Liver (tissue), 9 donors: ENCODE measurements around the gene PHGDH. TPM values are rescaled to one million over a fixed set of nuclear protein-coding genes. Genes with fewer than 3 reads are reported as not detected.

ENCODE experiments used
- DNase-seq: peaks from one replicate; pipeline ENCODE4 v3.0.0-alpha.2; 2017; ENCODE audit warnings: low spot score
- H3K27ac ChIP-seq, 2 donors: one replicate each; pipeline ENCODE4 v1.7.0; 2013; ENCODE audit warnings: inconsistent platforms in 2 of 2, low read length in 2 of 2, control low read depth in 1 of 2, low read depth in 1 of 2, mild to moderate bottlenecking in 1 of 2
- H3K27me3 ChIP-seq, 4 donors: one replicate each; pipeline versions ENCODE4 v1.6.1 to v1.7.0; 2013; ENCODE audit warnings: low read length in 3 of 4, inconsistent platforms in 1 of 4, mild to moderate bottlenecking in 1 of 4, moderate library complexity in 1 of 4; ENCODE audit not compliant: control insufficient read depth in 4 of 4, insufficient read depth in 4 of 4
- H3K36me3 ChIP-seq, 4 donors: one replicate each; pipeline versions ENCODE4 v1.6.1 to v1.7.0; 2013; ENCODE audit warnings: low read length in 3 of 4, mild to moderate bottlenecking in 3 of 4, low read depth in 1 of 4, moderate library complexity in 1 of 4; ENCODE audit not compliant: control insufficient read depth in 4 of 4, insufficient read depth in 3 of 4
- H3K4me1 ChIP-seq, 4 donors: one replicate each; pipeline versions ENCODE4 v1.6.1 to v1.7.0; 2013; ENCODE audit warnings: low read length in 3 of 4, mild to moderate bottlenecking in 3 of 4, moderate library complexity in 1 of 4; ENCODE audit not compliant: control insufficient read depth in 4 of 4, insufficient read depth in 4 of 4
- H3K4me3 ChIP-seq, 3 donors: one replicate each; pipeline versions ENCODE4 v1.6.1 to v1.7.0; 2013; ENCODE audit warnings: low read length in 3 of 3, control low read depth in 1 of 3, low read depth in 1 of 3, mild to moderate bottlenecking in 1 of 3
- H3K9ac ChIP-seq, 2 donors: one replicate each; pipeline ENCODE4 v1.7.0; 2013; ENCODE audit warnings: low read length in 2 of 2, mild to moderate bottlenecking in 2 of 2, moderate library complexity in 2 of 2, control low read depth in 1 of 2, low read depth in 1 of 2
- H3K9me3 ChIP-seq, 4 donors: one replicate each; pipeline versions ENCODE4 v1.6.1 to v1.7.0; 2013; ENCODE audit warnings: low read length in 3 of 4; ENCODE audit not compliant: control insufficient read depth in 4 of 4
- EGR1 ChIP-seq, 2 donors: IDR thresholded peaks; 2 replicates each; pipeline ENCODE4 v1.6.1; 2016 to 2018; ENCODE audit warnings: antibody characterized with exemption in 2 of 2, low read depth in 2 of 2
- FOXA1 ChIP-seq: IDR thresholded peaks from 2 replicates; pipeline ENCODE4 v1.6.1; 2016; ENCODE audit warnings: antibody characterized with exemption
- GABPA ChIP-seq, 2 donors: IDR thresholded peaks in 1 of 2; conservative IDR thresholded peaks in 1 of 2; 2 replicates each; pipeline ENCODE4 v1.6.1; 2016; ENCODE audit warnings: antibody characterized with exemption in 2 of 2, mild to moderate bottlenecking in 1 of 2, moderate library complexity in 1 of 2
- HNF4A ChIP-seq, 2 donors: conservative IDR thresholded peaks; 2 replicates each; pipeline ENCODE4 v1.6.1; 2016; ENCODE audit warnings: antibody characterized with exemption in 2 of 2, mild to moderate bottlenecking in 2 of 2
- HNF4G ChIP-seq: IDR thresholded peaks from 2 replicates; pipeline ENCODE4 v1.6.1; 2016; ENCODE audit warnings: antibody characterized with exemption
- RAD21 ChIP-seq, 2 donors: IDR thresholded peaks; 2 replicates each; pipeline ENCODE4 v1.6.1; 2016; ENCODE audit warnings: antibody characterized with exemption in 2 of 2, mild to moderate bottlenecking in 2 of 2
- RXRA ChIP-seq, 2 donors: IDR thresholded peaks; 2 replicates each; pipeline ENCODE4 v1.6.1; 2017 to 2018; ENCODE audit warnings: antibody characterized with exemption in 2 of 2, mild to moderate bottlenecking in 1 of 2
- TAF1 ChIP-seq: conservative IDR thresholded peaks from 2 replicates; pipeline ENCODE4 v1.6.1; 2016; ENCODE audit warnings: antibody characterized with exemption, mild to moderate bottlenecking
- YY1 ChIP-seq: IDR thresholded peaks from 2 replicates; pipeline ENCODE4 v1.6.1; 2016; ENCODE audit warnings: antibody characterized with exemption, mild to moderate bottlenecking
- WGBS: extraction: QIAGEN DNeasy Blood & Tissue Kit; methylation state at CpG from one replicate; pipeline ENCODE4 v1.1.7; 2013; 5-methylcytosine and 5-hydroxymethylcytosine counted together
- polyA plus RNA-seq, 2 donors: library from polyadenylated mRNA; stranded (reverse) in 1 of 2; unstranded in 1 of 2; fragments of 200-250 nt in 1 of 2; fragments of >200 nt in 1 of 2; fragmentation: Nextera tagmentation in 1 of 2; extraction: Ambion mirVana in 1 of 2; gene quantifications; one replicate each; pipeline versions ENCODE4 v1.2.1 to v1.2.3, GENCODE V29; 2013 to 2015
- total RNA-seq, 2 donors: library from RNA; depleted of rRNA; stranded (reverse); fragments of >200 nt; gene quantifications; one replicate each; pipeline ENCODE4 v1.2.3, GENCODE V29; 2014
- TF ChIP-seq, protein P1 (sequence below): IDR thresholded peaks from 2 replicates; pipeline ENCODE4 v1.6.1; 2016; ENCODE audit warnings: antibody characterized with exemption
- TF ChIP-seq, protein P2 (sequence below): IDR thresholded peaks from 2 replicates; pipeline ENCODE4 v1.6.1; 2016; ENCODE audit warnings: antibody characterized with exemption
- TF ChIP-seq, protein P3 (sequence below): IDR thresholded peaks from 2 replicates; pipeline ENCODE4 v1.6.1; 2016; ENCODE audit warnings: antibody characterized with exemption
- donor health status: healthy.
- donor health status: healthy.
- donor health status: healthy.
- donor health status: healthy.
- donor health status: healthy.

Gene PHGDH
- total and polyA plus RNA-seq, 4 donors = 48.0 to 178 (median 80.5) TPM

DNA sequence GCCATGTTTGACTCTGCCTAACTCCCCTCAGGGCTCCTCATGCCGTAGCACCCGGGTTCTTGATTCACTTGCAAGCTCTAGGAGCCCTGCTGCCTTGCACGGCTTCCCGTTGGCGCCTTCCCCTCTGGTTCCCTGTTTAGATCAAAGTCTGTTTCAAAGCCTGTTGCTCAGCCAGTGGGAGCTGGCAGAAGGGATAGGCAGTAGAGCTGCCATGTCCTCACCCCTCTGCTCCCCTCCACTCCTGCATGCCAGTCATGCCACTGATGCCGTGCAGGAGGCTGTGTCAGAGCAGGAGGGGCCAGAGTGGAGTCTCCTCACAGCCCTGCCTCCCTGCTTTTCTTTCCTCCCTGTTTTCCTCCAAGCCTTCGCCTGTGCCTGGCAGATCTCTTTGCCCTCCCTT, 30.5 kb downstream of the PHGDH start:
- peaks cover 0 to 12% (median 6%) of the 10 kb centered on the region in 4 donors for H3K36me3 ChIP-seq
- H3K27ac ChIP-seq = no peak overlapping the region
- DNase-seq = no peak
- H3K4me3 ChIP-seq = no peak overlapping the region
- H3K27me3 ChIP-seq = no peaks in the 10 kb centered on the region
- peaks cover 0 to 37% (median 25%) of the 10 kb centered on the region in 4 donors for H3K4me1 ChIP-seq
- H3K9me3 ChIP-seq = no peaks in the 10 kb centered on the region
- H3K9ac ChIP-seq = no peak overlapping the region
- WGBS = 48% methylated on average over 7 of the region's 7 CpGs
- TF ChIP-seq FOXA1 = no peak
- no peak for TF ChIP-seq EGR1 (IDR thresholded peaks at IDR 0.05; ENCODE audit: low read depth in 2 of 2)
- TF ChIP-seq TAF1 = no peak
- peak in 1 of 2 donors; percentile 7 for TF ChIP-seq RAD21 (IDR thresholded peaks at IDR 0.05)
- TF ChIP-seq HNF4A (conservative IDR thresholded peaks at IDR 0.05) = peak; percentile 28 to 37

DNA sequence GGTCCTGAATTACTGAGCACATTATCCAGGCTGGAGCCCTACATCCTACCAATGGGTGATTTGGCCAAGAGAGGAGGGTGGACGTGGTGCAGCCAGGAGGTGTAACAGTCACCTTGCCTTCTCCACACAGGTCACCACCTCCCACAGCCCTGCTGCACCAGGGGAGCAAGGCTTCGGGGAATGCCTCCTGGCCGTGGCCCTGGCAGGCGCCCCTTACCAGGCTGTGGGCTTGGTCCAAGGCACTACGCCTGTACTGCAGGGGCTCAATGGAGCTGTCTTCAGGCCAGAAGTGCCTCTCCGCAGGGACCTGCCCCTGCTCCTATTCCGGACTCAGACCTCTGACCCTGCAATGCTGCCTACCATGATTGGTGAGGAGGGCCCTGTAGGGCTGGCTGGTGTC, 30.9 kb downstream of the PHGDH start:
- Histone ChIP-seq H3K27ac (no peak overlapping the region), H3K9me3 (no peaks in the 10 kb centered on the region), H3K36me3 (peaks cover 0 to 10% (median 6%) of the 10 kb centered on the region in 4 donors), H3K9ac (no peak overlapping the region), H3K4me3 (no peak overlapping the region), H3K4me1 (peaks cover 0 to 37% (median 25%) of the 10 kb centered on the region in 4 donors), H3K27me3 (no peaks in the 10 kb centered on the region)
- no peak for DNase-seq
- 78% methylated on average over 7 of the region's 7 CpGs for WGBS
- no peak for TF ChIP-seq YY1
- no peak for TF ChIP-seq HNF4G
- TF ChIP-seq, protein P1, sequence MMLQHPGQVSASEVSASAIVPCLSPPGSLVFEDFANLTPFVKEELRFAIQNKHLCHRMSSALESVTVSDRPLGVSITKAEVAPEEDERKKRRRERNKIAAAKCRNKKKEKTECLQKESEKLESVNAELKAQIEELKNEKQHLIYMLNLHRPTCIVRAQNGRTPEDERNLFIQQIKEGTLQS = no peak
- no peak for TF ChIP-seq RAD21 (IDR thresholded peaks at IDR 0.05)
- no peak for TF ChIP-seq TAF1
- TF ChIP-seq, protein P2, sequence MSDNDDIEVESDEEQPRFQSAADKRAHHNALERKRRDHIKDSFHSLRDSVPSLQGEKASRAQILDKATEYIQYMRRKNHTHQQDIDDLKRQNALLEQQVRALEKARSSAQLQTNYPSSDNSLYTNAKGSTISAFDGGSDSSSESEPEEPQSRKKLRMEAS = no peak
- no peak for TF ChIP-seq EGR1 (IDR thresholded peaks at IDR 0.05; ENCODE audit: low read depth in 2 of 2)
- no peak for TF ChIP-seq RXRA (IDR thresholded peaks at IDR 0.05)
- TF ChIP-seq, protein P3, sequence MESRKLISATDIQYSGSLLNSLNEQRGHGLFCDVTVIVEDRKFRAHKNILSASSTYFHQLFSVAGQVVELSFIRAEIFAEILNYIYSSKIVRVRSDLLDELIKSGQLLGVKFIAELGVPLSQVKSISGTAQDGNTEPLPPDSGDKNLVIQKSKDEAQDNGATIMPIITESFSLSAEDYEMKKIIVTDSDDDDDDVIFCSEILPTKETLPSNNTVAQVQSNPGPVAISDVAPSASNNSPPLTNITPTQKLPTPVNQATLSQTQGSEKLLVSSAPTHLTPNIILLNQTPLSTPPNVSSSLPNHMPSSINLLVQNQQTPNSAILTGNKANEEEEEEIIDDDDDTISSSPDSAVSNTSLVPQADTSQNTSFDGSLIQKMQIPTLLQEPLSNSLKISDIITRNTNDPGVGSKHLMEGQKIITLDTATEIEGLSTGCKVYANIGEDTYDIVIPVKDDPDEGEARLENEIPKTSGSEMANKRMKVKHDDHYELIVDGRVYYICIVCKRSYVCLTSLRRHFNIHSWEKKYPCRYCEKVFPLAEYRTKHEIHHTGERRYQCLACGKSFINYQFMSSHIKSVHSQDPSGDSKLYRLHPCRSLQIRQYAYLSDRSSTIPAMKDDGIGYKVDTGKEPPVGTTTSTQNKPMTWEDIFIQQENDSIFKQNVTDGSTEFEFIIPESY = no peak
- no peak for TF ChIP-seq GABPA (IDR thresholded peaks at IDR 0.05 in 1 of 2, conservative IDR thresholded peaks at IDR 0.05 in 1 of 2)
- no peak for TF ChIP-seq HNF4A (conservative IDR thresholded peaks at IDR 0.05)

DNA sequence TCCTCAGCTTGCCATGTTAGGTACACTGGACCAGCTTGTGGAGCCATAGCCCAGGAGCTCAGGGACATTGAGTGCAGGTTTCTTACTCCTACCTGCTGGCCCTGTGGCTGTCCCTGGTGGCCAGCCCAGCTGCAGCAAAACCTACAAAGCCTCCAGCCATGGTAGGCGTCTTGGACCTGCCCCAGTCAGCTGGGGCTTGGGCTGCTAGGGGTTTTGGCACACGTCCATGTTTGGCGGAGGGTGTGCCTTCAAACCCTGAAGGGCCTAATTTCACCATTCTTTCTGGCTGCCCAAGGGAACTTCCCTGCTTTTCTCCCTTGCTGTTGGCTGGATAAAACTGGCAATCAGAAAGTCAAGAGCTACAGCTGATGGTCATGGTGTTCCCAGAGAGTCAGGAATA, 31.6 kb downstream of the PHGDH start:
- H3K9me3 ChIP-seq = no peaks in the 10 kb centered on the region
- H3K4me1 ChIP-seq = peaks cover 3 to 37% (median 25%) of the 10 kb centered on the region in 4 donors
- no peak overlapping the region for H3K4me3 ChIP-seq
- H3K36me3 ChIP-seq = peaks cover 0 to 7% (median 5%) of the 10 kb centered on the region in 4 donors
- H3K27me3 ChIP-seq = no peaks in the 10 kb centered on the region
- no peak overlapping the region for H3K9ac ChIP-seq
- no peak overlapping the region for H3K27ac ChIP-seq
- DNase-seq = no peak
- no peak for TF ChIP-seq YY1
- WGBS = 39% methylated on average over 3 of the region's 3 CpGs
